OCI-M1 (cell line): ENCODE data around the gene PODN.

Source experiments
- DNase-seq: peaks from one replicate; lab custom pipeline; 2025; lab: John Stamatoyannopoulos, UW

Gene PODN

DNA sequence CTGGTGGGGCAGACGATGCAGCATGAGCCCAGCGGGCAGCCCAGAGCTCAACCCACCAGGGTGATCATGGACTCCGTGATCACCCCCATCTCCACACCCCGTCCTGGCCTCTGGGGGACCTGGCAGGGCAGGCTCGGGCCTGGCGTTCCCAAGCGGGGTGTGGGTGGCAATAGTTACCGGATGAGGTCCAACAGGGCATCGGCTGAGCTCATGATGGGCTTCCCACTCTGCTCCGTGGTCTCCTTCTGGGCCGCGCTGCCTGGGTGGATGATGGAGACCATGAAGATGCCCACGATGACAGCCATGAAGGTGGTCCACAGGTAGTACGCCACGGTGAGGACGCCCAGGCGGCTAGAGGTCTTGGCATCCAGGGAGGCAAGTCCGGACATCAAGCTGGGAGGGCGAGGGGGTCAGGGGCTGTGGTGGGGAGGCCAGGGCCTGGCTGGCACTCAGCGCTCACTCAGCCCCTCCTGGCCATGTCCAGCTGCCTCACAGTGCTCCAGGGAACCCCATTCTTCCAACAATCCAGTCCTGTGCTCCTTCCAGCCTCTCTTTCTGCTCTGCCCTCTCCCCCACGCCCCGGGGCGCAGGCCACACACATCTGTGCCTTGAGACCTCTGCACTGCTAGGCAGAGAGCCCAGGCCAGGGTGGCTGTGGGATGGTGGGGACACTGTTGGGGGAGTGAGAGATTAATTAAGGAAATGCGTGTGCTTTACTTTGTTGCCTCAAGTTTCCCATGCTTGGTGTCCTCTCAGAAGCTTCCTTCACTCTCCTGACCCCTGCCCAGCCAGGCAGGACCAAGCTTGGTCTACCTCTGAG lies 52.8 kb downstream of the PODN start:
- DNase-seq = no peak

DNA sequence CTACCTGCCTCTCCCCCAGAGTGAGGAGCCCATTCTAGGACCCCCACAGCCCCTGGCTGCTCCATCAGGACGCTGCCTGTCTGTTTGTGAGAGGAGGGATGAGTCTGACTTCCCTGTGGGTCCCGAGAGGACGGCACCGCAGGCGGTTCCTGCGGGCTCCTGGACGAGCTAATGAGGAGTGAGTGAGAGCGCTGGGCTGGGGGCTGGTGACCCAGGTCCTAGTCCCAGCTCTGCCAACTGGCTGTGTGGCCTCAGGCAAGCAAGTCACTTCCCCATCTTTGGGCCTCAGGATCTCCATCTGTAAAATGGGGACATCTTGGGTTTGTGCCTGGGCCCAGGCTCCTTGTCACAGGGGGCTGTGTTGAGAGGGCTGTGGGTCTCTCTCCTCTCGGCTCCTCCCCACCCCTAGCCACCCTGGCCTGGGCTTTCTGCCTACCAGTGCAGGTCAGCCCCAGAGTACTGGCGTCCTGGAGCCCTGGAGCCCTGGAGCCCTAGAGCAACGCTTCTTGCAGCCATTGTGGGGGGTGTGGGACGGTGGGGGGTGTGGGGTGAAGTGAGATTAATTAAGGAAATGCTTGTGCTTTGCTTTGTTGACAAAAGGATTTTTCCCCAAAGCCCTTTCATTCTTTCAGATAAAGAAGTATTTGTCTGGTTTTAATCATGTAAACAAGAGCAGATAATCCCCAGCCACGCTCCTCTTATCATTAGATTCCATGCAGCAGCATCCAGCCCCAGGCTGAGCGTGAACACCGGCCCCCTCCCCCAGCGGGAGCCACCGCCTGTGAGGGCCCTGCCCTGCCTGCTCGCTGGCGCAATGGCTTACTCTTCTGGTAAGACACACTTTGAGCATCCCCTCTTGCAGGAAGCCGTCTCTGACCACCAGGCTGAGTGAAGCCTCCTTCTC lies 53.6 kb downstream of the PODN start:
- peak; percentile 49 for DNase-seq

DNA sequence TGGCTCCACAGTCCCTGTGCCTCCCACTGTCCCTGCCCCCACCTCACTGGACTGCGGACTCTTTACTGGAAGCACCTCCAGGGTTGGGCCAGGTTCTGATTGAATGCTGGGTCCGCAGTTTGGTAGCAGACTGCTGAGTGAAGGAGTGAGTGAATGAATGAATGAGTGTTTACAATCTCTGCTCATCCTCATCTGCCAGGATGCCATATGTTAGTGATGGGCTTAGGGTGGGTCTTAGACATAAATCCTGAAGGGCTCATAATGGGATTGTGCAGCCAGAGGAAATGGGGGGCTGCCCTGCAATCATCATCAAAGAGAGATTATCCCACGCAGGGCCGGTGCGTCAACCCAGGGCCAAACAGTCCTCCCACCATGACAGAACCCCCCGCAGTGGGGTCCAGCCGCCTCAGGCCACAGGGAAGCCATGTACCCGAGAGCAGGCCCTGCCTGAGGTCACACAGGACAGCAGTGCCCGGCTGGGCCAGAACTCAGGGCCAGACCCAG lies 54.3 kb downstream of the PODN start:
- DNase-seq = no peak

- DNase-seq = no peak
Measured at GRCh38 chr1:53116933-53117600, 55.1 kb downstream of the PODN start.

GRCh38 chr1:53117836-53118235 lies 55.8 kb downstream of the PODN start:
- DNase-seq = no peak

- no peak for DNase-seq
Measured at GRCh38 chr1:53120659-53121058, 58.6 kb downstream of the PODN start.

DNA sequence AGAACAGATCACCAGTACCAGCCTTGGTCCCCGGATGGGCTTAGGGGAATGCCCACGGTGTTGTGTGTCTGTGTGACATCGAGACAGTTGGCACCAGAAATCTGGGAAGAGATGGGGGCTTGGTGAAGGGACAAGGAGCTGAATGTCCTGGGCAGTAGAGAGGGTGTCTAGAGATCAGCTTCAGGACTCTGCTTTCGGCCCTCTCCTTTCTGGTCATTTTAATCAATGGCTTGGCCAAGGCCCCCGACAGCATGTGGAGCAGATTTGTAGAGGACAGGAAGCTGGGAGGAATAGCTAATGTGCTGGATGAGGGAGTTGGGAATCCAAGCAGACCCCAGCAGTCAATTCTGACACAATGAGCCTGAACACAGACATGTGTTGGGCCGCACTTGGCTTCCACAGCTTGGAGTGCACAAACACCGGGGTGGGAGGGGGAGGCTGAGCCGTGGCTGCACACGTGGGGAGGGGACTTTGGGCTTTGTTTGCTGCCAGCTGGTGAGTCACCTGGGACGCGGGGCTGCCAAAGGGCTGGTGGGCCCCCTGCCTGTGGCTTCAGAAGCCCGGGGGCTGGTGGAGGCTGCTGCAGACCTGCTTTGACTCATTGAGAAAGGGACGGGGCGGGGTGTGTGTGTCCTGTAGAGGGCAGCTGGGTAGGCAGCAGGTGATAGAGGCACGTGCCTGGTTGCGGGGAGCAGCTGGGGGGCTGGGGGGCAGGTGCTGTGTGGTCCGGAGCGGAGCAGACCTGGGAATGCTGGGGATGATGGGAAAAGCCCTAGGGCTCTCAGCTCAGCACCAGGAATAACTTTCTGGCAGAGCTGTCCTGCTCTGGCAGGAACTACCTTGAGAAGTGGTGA lies 59.5 kb downstream of the PODN start:
- DNase-seq = no peak

GRCh38 chr1:53122201-53122885 lies 60.3 kb downstream of the PODN start:
- DNase-seq = no peak

DNA sequence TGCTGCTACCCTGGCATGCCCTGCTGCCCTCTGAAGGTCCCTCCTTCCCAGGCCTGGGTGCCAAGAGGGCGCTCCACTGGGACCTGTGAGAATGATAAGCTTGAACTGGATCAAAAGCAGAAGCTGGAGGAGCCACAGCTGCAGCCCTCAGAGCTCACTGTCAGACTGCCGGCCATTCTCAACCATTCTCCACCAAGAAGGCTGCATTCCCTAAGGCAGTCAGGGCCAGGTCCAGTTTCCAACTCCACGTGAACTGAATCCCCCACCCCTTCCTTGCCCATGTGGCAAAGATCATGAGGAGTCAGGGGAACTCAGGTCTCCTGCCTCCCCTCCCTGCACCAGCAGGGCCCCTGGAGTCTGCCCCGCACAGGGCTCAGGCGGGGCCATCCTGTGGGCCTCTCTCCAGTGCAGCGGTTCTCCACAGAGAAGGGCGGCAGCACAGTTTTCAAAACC lies 61.0 kb downstream of the PODN start:
- no peak for DNase-seq

- no peak for DNase-seq
Measured at GRCh38 chr1:53123453-53124140, 61.6 kb downstream of the PODN start.

- DNase-seq = no peak
Measured at GRCh38 chr1:53125122-53125521, 63.1 kb downstream of the PODN start.

DNA sequence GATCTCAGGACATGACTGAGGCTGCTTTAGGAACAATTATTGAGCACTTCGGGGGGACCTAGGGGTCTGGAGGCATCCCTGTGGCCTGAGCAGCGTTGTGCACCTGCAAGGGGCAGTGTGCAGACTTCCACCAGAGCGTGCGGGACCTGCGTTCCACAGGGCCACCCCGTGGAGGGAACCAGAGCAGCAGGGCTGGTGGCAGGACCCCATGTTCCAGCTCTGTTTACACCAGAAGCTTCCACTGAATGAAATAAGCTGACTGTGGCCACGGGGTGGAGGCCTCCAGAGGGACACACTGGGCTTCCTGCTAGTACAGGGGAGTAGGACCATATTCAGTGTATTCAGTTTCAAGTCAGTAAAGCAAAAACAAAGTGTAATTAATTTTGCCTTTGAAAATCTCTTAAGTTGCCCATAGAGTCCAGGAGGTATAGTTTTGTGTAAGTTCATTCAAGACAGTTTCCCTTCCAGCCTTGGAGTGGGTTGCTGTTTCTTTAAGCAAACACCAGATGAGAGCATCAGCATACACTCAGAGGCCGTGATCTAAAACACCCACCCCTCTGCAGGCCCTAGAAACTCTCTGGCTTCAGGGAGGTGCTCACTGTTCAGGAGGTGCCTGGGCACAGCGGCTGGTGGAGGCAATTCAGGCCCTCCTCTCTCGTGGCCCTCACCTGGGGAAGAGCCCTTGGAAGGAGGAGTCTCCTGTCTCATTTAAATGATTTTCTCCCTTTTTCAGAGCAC lies 63.8 kb downstream of the PODN start:
- DNase-seq = no peak

GRCh38 chr1:53126495-53126894 lies 64.5 kb downstream of the PODN start:
- no peak for DNase-seq

- DNase-seq = no peak
Measured at GRCh38 chr1:53127546-53127945, 65.5 kb downstream of the PODN start.

- DNase-seq = no peak
Measured at GRCh38 chr1:53128401-53128800, 66.4 kb downstream of the PODN start.

DNA sequence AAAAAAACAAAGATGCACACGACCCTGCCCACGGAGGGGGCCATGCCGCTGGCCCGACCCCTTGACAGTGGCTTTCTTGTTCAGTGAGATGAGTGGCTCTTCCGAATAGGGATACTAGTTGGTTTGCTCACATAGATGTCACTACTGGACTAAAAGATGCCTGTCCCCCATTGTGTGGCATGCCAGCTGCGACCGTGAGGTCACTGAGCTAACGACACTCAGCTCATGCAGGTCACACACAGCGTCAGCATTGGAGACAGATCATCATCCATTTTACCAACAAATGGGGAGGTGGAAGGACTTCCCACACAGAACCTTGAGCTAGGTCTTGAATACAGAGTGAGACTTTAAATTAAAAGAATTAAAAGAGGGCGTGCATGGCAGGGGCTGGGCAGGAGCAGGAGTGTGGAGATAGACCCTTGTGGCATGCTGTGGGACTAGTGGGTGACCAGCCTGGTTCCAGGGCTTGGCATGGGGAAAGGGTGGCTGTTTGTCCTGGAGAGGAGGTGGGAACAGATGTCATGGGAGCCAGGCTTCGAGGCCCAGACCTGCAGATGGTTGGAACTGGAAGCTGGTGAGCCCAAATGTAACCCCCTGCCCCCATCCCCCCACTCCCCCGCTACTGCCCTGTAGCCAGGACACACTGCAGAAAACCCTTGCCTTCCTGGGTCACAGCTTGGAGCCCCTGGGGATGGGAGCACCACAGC lies 68.0 kb downstream of the PODN start:
- DNase-seq = no peak

GRCh38 chr1:53130598-53130877 lies 68.5 kb downstream of the PODN start:
- no peak for DNase-seq

DNA sequence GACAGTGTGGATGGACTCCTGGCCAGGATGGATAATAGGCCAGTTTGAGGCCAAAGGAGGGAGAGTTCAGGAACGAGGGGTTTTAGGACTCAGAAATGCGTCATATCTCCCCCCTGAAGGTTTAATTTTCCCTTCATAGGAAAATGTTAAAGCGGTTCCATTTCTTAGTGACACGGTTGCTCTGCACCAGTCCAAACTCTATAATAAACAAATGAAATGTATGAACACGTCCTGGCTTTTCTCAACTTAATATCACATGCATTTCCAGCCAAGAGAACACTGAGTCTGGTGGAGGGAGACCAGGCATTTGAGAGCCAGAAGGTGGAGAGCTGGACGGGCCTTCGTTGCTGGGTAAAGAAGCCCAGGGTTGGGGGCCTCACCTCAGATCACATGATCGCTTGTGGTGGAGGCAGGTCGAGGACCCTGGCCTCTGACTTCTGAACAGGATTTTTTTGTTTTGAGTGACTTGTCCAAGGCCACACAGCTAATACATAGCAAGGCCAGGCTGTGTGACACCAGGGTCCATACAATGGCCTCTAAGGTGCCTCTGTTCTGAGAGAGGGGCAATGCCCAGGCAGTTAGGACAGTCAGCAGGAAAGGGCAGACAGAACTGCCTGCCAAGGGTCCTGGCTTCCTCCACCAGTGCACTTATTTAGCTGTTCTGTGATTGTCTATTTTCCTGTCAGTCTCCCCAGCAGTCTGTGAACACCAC lies 69.0 kb downstream of the PODN start:
- no peak for DNase-seq
